ENCODE results near the gene SUCLG1.
"Not testable (repeated sequence)": the region's sequence is repeated elsewhere in the genome, so short reads cannot be mapped to it uniquely, and the experiment has no call there.

Gene SUCLG1

GRCh38 chr2:84459018-84459943, at the start of gene SUCLG1:
TSS of gene SUCLG1 (minus strand) at chr2:84459280. CDS start at chr2:84459269, 11 bp downstream.
- in situ Hi-C loops (cut with MboI; ENCODE audit: low sequenced_read_pairs) = no loop called here

GRCh38 chr2:84498150-84498799, 39.2 kb upstream of the SUCLG1 start:
- in situ Hi-C loops (cut with MboI; ENCODE audit: low sequenced_read_pairs) = no loop called here

- in situ Hi-C loops (cut with MboI; ENCODE audit: low sequenced_read_pairs) = no loop called here
Observed at GRCh38 chr2:84497285-84497684, 38.2 kb upstream of the SUCLG1 start.

DNA sequence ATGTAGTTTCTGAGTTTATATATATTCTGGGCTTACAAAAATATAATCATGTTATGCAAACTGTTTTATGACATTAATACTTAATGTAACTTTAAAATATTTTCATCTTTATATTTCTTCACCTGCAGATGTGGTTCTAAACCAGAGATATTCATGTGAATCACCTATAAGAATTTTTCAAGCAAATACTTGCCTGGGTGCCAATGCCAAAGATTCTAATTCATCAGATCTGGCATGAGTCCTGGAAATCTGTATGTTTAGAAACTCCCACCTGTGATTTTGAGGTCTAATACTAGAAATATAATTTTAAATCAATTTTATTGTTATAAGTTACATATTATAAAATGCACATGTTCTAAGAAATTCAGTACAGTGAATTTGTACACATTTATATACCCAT, 37.3 kb upstream of the SUCLG1 start:
- in situ Hi-C loops (cut with MboI; ENCODE audit: low sequenced_read_pairs) = no loop called here

- in situ Hi-C loops (cut with MboI; ENCODE audit: low sequenced_read_pairs) = no loop called here
Observed at GRCh38 chr2:84495539-84496146, 36.6 kb upstream of the SUCLG1 start.

- in situ Hi-C loops (cut with MboI; ENCODE audit: low sequenced_read_pairs) = no loop called here
Observed at GRCh38 chr2:84494070-84494469, 35.0 kb upstream of the SUCLG1 start.

DNA sequence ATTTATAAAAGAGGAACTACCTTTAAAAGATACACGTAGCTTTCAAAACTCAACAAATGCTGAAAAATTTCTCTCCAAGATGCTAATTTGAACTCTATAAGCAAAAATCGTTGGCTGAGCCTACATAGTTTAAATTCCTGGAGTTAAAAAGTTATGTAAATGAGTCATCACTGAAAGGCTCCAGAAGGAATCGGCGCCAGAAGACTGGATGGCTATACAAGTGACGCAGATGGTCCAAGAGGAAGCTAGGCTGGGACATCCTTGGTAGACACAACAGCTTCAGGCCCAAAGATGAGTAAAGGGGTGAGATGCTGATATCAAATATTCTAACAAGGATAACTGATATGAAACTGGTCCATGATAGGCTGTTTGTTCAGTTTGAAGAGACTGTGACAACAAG, 34.4 kb upstream of the SUCLG1 start:
- in situ Hi-C loops (cut with MboI; ENCODE audit: low sequenced_read_pairs) = no loop called here

GRCh38 chr2:84492571-84492970, 33.5 kb upstream of the SUCLG1 start:
- in situ Hi-C loops (cut with MboI; ENCODE audit: low sequenced_read_pairs) = no loop called here

DNA sequence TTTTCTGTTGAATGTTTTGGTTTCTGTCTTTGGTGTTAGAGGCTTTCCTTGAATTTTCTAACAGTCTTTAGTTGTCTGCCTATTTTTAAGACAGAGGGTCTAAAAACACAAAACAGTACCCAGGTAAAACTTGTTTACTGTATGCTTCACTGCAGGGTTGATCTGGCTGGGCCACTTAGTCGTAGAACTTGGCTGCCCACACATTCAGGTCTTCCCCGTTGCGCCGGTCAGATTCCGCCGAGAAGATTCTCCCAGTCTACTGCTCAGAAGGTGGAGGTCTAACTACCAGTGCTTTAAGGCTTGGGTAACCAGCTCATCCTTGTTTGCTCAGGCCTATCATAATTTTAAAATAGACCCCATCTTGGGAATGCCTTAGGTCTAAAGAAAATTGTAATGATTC, 32.7 kb upstream of the SUCLG1 start:
- in situ Hi-C loops (cut with MboI; ENCODE audit: low sequenced_read_pairs) = no loop called here

DNA sequence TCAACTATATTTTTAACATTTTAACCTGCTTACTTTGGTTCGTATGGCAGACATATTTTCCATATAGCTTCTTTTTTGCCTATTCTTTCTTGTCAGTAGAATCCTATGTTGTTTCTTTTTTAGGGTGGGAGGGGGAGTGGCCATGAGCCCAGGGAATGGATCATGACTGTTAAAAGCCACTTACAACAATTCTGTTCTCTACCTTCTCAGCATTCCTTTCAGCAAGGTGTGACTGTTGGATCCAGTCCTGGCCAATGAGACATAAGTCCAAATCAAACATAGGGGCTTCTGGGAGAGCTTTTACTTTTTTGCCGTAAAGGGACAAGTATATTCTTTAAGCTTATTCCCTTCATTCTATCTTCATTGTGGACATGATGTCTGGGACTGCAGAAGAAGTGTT, 32.2 kb upstream of the SUCLG1 start:
- in situ Hi-C loops (cut with MboI; ENCODE audit: low sequenced_read_pairs) = no loop called here

DNA sequence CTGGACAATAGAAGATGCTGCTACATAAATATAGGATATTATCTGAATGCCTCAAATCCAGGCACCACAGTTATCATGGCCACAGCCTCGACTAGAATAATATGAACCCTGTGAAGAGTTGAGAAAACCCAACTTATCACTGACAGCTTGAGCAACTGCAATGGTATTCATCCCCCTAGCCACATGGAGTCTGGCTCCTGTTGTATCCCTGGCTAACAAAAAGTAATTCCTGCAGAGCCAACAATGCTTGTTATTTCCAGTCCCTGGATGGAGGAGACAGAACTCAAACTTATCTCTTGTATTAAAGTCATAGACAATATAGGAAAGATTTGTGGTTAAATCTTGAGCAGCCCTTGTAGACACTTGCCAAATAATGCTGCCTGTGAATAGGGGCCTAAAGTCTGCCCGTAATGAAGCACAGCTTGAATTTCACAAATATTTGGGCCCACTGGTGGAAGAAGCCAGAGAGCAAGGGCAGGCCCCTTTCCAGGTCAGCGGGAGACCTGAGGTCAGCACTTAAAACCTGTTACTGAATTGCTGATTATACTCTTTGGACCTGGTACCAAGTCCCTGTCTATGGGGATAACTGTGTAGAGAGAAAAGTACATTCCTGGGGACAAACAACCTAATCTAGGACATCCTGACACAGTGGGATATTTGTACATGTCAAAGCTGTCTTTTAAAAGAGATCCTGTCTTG, 28.4 kb upstream of the SUCLG1 start:
- in situ Hi-C loops (cut with MboI; ENCODE audit: low sequenced_read_pairs) = no loop called here

GRCh38 chr2:84486441-84487115, 27.5 kb upstream of the SUCLG1 start:
- in situ Hi-C loops (cut with MboI; ENCODE audit: low sequenced_read_pairs) = no loop called here

DNA sequence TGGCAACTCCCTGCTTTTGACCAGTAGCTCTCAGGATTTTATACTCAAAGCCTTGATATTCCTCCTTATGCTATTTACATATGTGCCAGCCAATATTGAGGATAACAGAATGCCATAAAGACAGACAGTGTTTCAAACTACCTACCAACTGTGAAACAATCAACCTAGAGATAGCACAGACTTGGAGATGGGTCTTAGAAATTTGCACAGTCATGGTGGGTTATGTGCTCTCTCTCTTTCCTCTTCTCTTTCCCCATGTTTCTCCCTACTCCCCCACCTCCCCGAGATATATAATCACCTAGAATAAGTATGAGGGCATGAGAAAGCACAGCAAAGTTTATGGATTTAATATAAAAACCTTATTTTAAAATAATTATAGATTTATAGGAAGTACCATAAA, 24.2 kb upstream of the SUCLG1 start:
- in situ Hi-C loops (cut with MboI; ENCODE audit: low sequenced_read_pairs) = no loop called here

- in situ Hi-C loops (cut with MboI; ENCODE audit: low sequenced_read_pairs) = no loop called here
Observed at GRCh38 chr2:84482603-84483002, 23.5 kb upstream of the SUCLG1 start.

GRCh38 chr2:84481702-84482101, 22.6 kb upstream of the SUCLG1 start:
- in situ Hi-C loops (cut with MboI; ENCODE audit: low sequenced_read_pairs) = no loop called here

GRCh38 chr2:84478867-84479266, 19.8 kb upstream of the SUCLG1 start:
- in situ Hi-C loops (cut with MboI; ENCODE audit: low sequenced_read_pairs) = no loop called here

DNA sequence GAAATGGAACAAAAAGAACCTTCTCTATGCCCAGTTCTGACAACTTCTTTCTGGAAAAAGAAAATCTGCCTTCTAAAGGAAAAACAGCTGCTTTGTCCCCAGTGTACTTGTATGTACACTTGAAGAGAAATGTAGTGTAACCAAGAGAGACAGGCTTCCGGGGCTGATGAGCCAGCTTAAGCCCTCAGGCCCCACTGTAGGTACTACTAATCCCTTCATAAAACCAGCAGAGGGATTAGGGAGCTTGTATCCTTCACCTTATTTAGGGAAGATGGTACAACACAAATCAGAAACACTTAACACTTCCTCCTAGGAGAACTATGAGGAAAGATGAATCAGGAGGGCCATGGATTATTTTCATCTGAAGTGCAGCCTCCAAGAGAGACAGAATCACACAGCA, 18.8 kb upstream of the SUCLG1 start:
- in situ Hi-C loops (cut with MboI; ENCODE audit: low sequenced_read_pairs) = no loop called here

DNA sequence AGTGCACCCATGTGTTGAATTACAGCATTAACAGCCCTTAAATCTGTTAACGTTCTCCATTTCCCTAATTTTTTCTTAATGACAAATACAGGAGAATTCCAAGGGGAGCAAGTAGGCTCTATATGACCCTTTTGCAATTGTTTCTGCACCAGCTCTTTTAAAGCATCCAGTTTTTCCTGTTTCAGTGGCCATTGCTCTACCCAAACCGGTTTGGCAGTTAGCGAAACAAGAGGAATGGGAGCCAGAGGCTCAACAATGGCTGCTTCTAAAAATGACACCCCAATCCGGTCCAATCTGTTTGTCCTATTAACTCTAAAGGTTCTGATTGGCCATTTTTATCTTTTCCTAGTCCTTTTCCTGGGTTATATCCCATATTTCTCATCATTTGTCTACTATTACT, 15.1 kb upstream of the SUCLG1 start:
- in situ Hi-C loops (cut with MboI; ENCODE audit: low sequenced_read_pairs) = no loop called here

DNA sequence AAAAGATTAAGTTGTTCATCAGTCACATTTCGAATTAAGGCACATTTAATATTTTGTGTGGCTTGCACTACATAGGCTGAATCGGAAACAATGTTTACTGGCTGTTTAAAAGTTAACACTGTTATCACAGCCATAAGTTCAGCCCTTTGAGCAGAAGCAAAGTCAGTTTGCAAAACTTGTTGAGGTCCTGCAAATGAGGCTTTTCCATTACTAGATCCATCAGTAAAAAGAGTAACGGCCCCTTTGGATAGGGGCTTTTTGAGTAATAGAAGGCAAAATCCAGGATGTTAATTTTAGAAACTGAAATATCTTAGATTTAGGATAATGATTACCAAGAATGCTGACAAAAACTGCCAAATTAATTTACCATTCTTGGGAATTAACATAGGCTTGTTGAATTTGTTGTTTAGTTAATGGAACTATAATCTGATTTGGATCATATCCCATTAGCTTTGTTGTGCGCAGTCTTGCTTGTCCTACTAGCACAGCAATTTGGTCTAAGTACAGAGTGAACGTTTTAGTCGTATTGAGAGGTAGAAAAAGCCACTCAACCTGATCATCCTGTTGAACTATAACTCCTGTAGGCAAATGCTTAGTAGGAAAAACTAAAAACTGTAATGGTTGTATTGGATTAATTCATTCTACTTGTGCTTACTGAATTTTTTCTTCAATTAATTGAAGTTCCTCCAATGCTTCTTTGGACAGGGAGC, 13.9 kb upstream of the SUCLG1 start:
- in situ Hi-C loops (cut with MboI; ENCODE audit: low sequenced_read_pairs) = no loop called here

DNA sequence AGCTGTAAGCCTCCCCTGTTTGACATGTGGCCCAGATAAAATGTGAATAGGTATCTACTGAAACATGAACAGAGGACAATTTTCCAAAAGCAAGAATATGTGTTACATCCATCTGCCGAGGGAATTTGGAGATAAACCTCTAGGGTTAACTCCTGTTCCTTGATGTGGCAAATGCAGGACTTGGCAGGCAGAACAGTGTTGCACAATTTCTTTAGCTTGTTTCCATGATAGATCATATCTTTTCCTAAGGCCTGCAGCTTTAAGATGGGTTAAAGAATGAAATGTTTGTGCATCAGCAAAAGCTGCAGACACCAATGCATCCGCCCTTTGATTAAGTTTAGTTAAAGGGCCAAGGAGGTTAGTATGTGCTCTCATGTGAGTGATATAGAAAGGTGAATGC, 13.3 kb upstream of the SUCLG1 start:
- in situ Hi-C loops (cut with MboI; ENCODE audit: low sequenced_read_pairs) = not testable (repeated sequence)
